Middle frontal gyrus (tissue), 1 donor: ENCODE data around the gene TEP1.
"Not testable (repeated sequence)": the region's sequence is repeated elsewhere in the genome, so short reads cannot be mapped to it uniquely, and the experiment has no call there.

Experiments used
- DNase-seq: peaks from one replicate; pipeline ENCODE4 v3.0.0-alpha.2; 2015; ENCODE audit warnings: low spot score; ENCODE audit errors: extremely low spot score

The TEP1 gene

DNA sequence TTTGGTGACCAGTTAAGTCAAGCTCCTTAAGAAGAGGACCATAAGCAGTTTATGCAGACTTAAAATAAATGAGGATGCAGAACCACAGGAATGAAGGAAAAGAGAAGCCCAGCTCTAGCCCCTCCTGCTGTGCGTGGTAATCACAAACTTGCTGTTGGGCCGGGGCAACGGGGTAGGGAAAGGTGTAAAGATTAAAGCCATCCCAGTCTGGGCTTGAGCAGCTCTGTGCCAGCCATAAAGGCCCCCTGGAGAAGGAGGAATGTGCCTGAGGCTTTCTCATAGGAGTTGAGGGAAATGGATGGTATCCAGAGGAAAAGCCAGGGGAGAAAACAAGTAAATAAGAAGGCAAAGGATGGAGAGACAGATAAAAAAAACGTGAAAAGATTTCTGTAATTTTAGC is 25.1 kb downstream of the TEP1 start:
- no peak for DNase-seq

DNA sequence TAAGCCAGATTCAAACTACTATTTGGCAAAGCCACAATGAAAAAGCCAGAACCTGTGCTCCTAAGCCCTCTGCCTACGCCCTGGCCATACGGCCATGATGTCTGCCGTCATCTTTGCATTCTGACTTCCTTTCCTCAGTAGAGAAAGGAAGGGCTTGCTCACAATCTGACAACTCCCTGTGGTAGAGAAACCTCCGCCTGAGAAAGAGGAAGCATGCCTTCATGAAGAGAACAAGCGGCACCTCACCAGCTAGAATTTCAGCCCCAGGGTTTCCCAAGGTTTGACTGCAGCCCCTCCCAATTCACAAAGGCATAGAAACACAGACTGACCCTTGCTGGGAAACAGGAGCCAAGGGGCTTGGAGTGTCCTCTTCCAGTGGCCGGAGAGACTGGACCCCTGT is 25.7 kb downstream of the TEP1 start:
- DNase-seq = no peak

DNA sequence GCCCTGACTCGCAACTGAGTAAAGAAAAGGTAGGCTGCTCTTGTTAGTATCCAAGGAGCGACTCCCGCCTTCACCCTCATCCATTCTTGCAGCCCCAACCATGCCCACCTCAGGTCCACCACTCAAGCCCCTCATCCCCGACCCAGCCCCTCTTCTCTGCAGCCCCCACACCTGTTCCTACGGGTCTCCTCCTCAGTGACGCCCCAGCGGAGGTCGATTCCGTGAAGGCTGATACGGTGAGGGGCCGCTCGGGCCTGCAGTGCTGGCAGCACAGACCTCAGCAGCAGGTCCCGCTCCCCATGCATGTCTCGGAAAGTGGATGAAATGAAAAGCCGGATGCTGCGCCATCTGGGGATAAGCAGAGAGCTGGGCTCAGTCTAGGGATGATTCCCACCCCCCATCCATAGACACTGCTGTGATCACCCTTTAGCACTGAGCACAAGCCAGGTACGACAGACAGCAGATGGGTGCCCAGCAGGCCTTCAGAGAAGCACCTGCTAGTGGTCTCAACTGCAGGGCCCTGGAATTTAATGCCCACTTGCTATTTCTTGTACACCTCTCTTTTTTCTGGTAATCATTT is 26.9 kb downstream of the TEP1 start:
- no peak for DNase-seq

DNA sequence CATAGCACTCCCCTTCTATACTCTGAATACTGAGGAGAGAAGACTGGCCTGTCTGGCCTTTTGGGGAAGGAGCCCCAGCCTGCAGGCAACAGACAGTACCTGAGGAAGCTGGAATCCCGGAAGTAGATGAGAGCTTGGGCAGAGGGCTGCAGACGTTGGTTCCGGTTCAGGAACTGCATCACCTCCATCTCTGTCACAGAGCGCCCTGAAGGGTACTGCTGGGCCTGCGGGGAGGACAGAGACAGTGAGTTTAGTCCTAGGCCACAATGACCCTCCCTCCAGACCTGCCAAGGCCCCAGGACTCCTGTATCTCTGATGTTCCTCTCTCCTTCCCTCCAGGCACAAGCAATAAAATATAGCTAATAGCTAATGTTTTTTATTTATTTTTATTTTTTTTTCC is 28.4 kb downstream of the TEP1 start:
- DNase-seq = no peak

DNA sequence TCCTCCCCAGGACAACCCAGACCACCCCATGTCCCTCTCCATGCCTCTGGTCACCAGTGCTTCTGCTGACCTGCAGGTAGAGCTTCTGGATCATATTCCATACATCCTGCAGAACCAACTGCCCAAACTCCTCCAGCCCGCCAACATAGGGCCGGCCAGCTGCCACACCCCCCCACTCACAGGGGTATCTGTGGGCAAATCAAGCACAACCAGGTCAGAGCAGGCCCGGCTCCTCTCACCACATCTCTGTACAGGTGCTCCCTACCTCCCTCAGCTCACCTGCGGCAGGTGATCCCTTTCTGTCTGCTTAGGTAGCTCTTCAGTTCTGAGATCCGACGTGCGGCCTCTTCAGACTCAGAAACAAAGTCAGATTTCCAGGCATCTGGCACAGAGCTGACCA is 29.0 kb downstream of the TEP1 start:
- DNase-seq = no peak

DNA sequence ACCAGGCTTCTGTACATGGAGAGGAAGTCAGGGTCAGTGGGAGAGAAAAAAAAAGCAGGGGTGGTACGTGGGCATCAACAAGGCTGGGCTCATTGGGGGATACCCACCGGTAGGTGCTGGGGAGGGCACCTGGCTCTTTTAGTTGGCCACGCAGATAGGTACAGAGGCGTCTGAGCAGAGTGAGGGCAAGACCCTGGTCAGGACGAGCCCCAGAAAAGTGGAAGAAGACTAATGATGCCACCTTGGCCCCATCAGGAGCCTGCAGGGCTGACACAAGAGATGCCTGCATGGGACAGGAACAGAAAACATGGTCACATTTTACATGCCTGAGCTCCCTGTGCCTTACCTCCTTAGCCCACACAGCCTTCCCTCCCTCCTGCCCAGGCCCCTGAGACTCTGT is 29.7 kb downstream of the TEP1 start:
- no peak for DNase-seq

DNA sequence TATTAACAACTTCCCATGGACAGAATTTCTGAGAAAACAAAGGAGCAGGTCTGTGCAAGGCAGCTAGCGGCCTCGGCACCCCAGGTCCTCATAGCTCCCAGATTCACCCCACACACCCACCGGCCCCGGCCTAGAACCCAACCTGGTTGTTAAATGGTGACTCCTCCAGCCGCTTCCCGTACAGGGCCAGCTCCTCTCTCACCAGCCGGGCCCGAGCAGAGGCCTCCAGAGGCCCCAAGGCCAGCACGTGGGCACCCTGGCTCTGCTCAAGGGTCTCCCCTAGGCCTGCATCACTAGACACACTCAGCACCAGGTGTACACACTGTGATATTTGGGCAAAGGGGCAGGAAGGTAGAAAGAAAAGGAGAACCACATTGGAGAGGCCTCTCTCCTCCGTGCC is 30.3 kb downstream of the TEP1 start:
- no peak for DNase-seq

DNA sequence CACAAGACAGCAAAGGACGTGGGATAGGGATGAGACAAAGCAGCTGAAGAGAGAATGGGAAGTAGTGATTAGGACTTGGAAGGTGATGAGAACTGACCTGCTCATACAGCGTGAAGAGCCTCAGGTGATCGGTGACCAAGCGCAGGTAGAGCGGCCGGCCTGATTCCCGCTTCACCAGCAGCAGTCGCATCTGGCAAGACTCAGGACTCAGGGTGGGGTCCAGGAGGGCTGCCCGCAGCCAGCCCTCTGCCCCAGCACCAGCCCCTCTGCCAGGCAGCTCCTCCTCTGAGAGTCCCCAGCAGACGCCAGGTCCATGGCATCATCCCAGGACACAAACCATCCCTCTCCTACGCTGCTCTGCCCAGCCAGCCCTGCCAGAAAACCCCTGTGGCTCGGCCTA is 30.8 kb downstream of the TEP1 start:
- no peak for DNase-seq

DNA sequence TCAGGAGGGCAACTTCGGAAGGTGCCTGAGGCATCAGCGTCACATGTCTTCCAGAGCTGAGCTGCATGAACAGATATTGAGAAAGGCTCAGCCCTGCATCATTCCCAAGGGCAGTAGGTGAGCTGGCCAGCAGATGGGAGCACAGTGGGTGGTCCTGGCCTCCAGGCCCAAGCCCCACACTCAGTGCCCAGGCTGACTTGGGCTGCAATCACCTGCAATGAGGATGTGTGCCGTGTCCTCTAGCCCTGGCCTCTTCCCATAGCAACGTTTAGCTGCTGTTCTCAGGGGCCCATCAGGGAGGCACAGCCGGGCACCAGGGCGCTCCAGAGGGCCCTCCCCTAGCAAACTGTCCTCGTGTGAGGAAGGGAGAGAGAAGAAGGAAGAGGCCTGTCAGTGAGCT is 32.0 kb downstream of the TEP1 start:
- DNase-seq = no peak

DNA sequence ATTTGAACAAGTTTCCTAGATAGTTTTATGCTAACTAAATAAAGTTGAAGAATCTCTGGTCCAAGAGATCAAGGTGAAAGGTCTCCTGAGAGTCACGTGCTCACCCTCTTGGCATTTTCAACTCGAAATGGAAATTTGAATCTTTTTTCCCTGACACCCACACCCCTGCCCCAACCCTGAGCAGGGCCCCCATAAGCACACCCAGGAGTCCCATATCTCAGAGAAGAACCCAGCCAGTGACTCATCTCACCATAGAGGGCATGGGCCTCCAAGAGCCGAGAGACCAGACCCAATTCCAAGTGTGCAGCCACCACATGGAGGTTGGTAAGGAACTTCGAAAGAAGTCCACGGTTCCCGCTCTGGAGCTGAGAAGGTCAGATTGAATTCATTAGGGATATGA is 32.6 kb downstream of the TEP1 start:
- no peak for DNase-seq

DNA sequence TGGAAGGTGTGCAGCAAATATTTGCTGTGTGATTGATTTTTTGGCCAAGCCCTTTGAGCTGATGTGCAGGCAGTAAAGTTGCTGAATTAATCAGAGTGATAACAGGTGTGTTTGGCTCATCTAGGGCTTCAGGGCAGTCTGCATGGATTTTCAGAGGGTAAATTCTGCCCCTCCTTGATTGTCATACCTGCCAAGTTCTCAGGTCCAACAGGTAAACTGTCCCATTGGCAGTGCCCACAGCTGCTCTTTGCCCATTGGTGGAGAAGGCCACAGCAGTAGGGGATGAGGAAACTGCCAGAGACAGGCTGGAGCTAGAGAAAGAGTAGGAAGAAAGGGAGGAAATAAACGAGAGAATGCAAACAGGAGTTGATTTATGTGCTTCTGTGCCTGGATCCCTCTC is 33.6 kb downstream of the TEP1 start:
- no peak for DNase-seq

DNA sequence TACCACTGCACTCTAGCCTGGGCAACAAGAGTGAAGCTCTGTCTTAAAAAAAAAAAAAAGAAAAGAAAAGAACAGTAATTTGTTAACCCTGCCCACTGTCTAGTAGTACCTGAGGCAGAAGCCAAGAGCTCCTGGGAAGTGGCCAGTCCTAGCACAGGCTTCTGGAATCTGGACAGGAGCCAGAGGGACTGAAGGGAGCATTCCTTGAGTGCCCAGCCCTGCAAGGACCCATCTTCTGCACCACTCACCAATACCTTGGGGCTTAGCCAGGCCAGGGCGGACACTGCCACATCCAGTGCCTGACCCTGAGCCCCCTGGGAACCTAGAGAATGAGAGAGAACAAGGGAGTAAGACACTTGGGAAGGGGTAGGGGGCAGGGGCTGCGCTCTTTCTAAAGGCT is 36.1 kb downstream of the TEP1 start:
- no peak for DNase-seq

DNA sequence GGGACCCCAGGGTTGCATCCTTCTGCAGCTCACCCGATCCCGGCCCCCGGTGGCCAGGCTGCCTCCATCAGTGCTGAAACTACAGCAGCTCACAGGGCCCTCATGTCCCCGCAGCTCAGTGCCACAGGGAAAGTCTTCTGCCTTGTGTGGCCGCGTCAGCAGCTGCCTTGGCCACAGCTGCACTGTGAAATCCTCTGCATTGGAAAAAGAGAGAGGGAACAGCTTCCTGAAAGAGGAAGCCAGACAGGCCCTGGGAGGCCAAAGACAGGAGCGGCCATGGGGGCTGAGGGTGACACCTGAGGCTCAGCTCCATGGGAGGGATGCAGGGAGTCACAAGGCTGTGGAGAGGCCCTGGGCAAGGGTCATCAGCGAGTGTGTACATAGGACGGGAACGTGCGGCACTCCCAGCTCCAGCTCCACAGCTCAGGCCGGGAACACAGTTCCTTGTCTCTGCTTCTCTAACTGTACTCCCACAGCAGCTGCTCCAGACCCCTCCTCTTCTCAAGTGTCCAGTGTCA is 37.2 kb downstream of the TEP1 start:
- no peak for DNase-seq

DNA sequence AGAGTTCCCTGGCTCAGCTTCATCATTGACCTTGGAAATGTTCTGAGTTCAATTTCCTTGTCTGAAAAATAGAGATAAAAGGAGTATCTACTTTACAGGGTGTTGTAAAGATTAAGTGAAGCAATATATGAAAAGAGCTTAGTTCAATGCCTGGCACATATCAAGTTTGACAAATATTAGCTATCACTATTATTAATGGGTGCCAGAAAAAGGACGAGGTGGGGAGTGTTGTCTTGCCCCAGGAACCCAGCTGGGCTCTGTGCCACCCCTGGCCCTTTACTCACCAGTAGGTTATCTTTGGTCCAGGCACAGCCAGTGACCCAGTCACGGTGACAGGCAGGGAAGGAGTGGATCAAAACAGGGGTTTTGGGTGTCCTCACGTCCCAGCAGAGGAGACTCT is 37.8 kb downstream of the TEP1 start:
- DNase-seq = no peak

DNA sequence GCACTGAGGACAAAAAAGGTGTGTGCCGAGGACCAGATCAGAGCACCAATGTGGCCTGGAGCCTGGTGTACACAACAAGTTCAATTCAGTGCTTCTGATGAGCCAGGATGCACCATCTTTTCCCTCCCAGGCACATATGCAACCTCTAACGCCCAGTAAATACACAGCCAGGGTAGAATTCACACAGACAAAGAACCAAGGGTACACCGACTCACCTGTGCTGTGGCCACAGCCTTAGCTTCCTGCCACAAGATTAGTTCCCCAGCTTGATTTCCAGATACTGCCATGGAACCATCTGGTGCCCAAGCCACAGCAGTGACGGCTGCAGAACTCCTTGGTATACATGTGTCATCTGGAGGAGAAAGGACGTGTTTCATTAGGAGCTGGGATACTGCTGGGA is 40.5 kb downstream of the TEP1 start:
- no peak for DNase-seq

DNA sequence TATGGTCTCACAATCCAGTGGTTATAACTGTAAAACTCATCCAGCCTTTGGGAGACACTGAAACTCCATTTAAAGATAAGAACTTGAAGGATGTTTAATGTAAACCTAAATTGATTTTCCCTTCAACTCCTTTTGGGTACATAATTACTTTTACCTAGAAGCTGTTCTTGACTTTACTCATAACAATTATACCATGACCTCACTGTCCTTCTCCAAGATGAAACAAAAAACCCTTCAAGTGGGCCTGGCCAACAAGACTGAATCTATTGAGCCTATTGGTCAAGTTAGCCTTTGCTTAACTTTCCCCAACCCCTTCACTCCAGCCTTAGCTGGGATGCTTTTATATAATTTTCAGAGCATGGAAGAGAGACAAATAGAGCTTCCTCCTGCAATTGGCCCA is 47.4 kb downstream of the TEP1 start:
- DNase-seq = no peak

DNA sequence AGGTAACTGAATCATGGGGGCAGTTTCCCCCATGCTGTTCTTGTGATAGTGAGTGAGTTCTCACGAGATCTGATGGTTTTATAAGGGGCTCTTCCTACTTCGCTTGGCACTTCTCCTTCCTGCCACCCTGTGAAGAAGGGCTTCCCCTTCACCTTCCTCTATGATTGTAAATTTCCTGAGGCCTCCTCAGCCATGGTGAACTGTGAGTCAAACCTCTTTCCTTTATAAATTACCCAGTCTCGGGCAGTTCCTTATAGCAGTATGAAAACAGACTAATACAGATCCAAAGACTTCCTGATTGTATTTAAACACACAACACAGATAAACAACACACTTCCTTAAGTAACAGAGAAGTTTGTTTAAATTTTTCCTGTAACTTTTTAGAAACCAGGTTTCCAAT is 54.8 kb downstream of the TEP1 start:
- DNase-seq = not testable (repeated sequence)

DNA sequence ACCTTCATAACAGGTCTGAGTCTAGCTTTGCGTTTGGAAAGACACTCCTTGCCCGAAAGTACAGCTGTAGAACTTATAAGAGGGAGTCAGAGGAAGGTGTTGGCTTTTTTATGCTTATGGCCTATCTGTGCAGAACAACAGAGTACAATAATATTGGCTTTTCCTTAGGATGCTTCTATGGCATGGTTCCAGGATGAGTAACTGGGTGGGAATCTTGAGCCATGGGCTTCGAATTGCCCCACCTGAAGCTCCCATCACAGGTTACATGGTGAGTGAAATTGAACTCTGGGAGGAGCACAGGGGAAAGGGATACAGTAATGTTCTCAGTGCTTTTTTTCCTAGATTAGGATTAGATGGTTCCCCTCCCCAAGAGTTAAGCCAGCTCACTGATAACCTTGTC is 56.9 kb downstream of the TEP1 start:
- no peak for DNase-seq

DNA sequence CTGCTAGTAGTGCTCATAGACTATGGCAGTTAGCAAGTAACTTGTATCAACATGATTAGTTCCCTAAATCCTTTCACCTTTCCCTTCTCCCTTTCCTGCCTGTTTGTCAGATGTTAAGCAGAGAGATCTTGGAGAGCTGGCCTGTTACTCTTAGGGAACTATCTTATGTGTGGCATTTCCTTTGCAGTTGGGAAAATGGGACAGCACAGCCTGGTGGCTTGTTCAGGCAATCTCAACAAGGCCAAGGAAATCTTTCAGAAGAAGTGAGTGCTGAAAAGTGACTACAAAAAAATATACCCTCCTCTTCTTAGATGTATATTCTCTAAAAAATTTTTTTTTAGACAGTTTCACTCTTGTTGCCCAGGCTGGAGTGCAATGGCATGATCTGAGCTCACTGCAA is 62.4 kb downstream of the TEP1 start:
- no peak for DNase-seq

DNA sequence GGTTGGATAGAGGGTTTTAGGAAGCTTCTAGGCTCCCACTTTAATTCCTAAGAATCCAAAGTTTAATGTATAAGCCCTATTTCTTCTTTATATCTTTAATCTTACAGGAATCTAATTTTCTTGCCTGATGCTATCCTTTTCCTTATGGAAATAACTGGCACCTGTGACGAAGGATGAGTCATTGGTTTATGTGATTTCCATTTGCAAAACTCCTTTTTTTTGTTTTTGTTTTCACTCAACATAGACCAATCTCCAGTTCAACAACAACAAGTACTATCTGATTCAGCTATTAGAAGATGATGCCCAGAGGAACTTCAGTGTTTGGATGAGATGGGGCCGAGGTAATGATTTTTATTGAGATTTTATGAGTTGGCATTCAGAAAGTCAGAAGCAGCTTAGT is 63.0 kb downstream of the TEP1 start:
- no peak for DNase-seq

DNA sequence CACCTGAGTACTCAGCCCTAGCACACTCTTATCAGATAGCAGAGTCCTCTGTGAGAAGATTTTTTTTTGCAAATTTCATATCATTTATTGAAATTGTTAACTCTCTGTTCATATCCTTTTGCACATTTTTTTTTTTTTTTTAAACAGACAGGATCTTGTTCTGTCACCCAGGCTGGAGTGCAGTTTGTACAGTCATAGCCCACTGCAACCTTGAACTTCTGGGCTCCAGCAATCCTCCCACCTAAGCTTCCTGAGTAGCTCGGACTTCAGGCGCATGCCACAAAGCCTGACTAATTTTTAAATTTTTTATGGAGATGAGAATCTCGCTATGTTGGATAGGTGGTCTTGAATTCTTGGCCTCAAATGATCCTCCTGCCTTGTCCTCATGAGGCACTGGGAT is 65.6 kb downstream of the TEP1 start:
- DNase-seq = no peak

DNA sequence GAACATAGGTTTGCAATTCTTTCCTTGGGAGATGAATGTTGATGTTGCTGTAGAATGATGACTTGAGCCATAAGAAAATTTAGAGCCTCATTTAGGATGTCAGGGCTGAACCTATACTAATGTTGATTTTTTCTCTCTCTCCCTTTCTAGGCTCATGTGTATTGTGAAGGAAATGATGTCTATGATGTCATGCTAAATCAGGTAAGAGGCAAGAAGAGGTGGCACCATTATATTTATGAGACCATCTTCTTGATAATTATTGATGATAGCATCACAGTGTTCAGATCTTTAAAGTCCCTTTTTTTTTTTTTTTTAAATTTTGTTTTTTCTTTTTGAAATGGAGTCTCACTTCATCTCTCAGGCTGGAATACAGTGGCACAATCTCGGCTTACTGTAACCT is 66.6 kb downstream of the TEP1 start:
- no peak for DNase-seq

DNA sequence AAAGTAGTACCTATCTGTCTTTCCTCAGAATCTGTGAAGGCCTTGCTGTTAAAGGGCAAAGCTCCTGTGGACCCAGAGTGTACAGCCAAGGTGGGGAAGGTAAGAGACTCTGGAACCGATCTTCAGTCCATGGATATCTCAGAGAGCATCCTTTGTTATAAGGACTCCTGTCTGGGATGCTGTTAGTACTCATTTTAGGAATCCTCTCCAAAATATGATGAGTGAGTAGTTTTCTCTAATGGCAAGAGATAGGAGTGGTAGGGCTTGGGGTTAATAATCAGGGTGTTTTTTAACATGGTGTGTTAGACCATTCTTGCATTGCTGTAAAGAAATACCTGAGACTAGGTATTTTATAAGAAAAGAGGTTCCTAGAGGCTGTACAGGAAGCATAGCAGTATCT is 67.9 kb downstream of the TEP1 start:
- no peak for DNase-seq

DNA sequence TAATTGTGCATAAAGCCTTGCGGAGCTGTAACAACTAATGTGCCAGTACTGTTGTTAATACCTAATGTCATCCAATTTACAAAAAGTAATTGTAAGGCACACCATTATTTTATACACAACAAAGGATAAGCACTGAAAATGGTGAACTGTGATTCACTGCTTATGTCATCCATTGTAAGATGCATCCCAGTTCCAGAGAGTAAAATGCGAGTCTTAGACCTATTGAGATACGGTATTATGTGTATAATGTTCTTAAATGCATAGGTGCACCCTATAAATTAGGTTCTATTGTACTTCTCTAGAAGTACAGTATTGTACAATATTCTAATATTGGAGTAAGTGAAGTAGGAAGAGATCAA is 69.5 kb downstream of the TEP1 start:
- no peak for DNase-seq
